ENCODE results near the gene RIPK4.

Gene RIPK4

GRCh38 chr21:41769933-41770332 lies 3.1 kb upstream of the RIPK4 start:
- no peak for DNase-seq (ENCODE audit: low read depth)
- H3K4me3 ChIP-seq (ENCODE audit: low read depth, low read length) = no peak overlapping the region
- TF ChIP-seq CTCF (IDR thresholded peaks at IDR 0.05; ENCODE audit: insufficient read depth, low read depth, low read length, missing control alignments) = no peak

GRCh38 chr21:41769521-41769920 lies 2.7 kb upstream of the RIPK4 start:
- H3K4me3 ChIP-seq (ENCODE audit: low read depth, low read length) = no peak overlapping the region
- no peak for DNase-seq (ENCODE audit: low read depth)
- TF ChIP-seq CTCF (IDR thresholded peaks at IDR 0.05; ENCODE audit: insufficient read depth, low read depth, low read length, missing control alignments) = no peak

DNA sequence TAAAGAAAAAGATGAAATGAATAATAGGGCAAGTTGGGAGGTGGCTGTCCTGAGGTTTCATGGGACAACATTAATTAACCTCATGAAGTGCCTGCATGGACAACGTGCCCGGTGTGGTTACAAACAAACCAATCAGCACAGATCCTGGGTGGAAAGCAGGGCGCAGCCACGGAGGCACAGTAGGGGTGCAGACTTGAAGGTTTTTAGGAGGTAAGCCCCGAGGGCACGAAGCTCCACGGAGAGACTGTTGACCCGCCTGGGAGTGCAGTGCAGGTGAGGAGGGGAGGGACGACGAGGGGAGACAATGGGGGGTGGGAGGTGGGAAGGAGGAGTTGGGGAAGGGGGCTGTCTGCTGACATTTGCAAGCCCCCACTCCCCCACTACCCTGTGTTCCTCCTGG lies 2.3 kb upstream of the RIPK4 start:
- DNase-seq (ENCODE audit: low read depth) = no peak
- no peak overlapping the region for H3K4me3 ChIP-seq (ENCODE audit: low read depth, low read length)
- no peak for TF ChIP-seq CTCF (IDR thresholded peaks at IDR 0.05; ENCODE audit: insufficient read depth, low read depth, low read length, missing control alignments)

DNA sequence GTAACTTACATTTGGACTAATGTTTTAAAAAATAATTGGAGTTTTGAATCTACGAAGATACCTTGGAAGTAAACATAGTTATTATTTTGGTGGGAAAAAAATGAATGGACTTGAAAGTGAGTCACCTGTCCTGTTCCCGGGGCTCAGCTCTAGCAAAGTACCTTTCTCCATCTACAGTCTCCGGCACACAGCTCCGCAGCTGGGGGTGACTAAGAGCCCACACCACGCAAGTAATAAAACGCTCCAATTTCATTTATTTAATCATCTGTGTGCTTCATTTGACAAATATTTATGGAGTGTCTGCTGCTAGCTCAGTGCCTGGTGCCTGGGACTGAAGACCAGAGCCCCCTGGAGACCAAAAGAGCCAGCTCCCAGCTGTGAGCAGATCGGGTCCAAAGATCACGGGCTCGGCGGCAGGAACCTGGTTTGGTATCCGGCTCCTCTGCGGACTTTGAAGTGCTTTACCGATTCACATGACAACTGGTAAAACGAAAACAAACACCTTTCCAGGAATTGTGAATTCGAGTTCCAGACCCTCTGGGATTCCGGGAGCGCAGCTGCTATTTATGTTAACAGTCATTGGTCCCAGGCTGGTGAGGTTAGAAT lies 1.7 kb upstream of the RIPK4 start:
- H3K4me3 ChIP-seq (ENCODE audit: low read depth, low read length) = no peak overlapping the region
- no peak for DNase-seq (ENCODE audit: low read depth)
- TF ChIP-seq CTCF (IDR thresholded peaks at IDR 0.05; ENCODE audit: insufficient read depth, low read depth, low read length, missing control alignments) = no peak

- no peak for TF ChIP-seq CTCF (IDR thresholded peaks at IDR 0.05; ENCODE audit: insufficient read depth, low read depth, low read length, missing control alignments)
- DNase-seq (ENCODE audit: low read depth) = no peak
- no peak overlapping the region for H3K4me3 ChIP-seq (ENCODE audit: low read depth, low read length)
Measured at GRCh38 chr21:41767606-41768436, 969 bp upstream of the RIPK4 start.

- no peak for TF ChIP-seq CTCF (IDR thresholded peaks at IDR 0.05; ENCODE audit: insufficient read depth, low read depth, low read length, missing control alignments)
- H3K4me3 ChIP-seq (ENCODE audit: low read depth, low read length) = peak overlapping the region; percentile 43
- DNase-seq (ENCODE audit: low read depth) = no peak
Measured at GRCh38 chr21:41765973-41766882, 624 bp downstream of the RIPK4 start.

Measured in GM12865 (cell line).